GM12878 (cell line): ENCODE measurements around the gene JDP2. TPM values are rescaled to one million over a fixed set of nuclear protein-coding genes. Genes with fewer than 3 reads are reported as not detected.

Experiments used
- ATAC-seq: fragments of 200-7000 bp; cut with Tn5 transposase; 3 replicates; pipeline ENCODE4 v1.9.1; 2020; ENCODE audit warnings: mild to moderate bottlenecking, moderate library complexity
- BruUV-seq: library from RNA; stranded (reverse); fragments of 400-500 nt; replicated peaks from 2 replicates; lab custom pipeline; 2021; lab: Mats Ljungman, UMichigan
- CTCF ChIA-PET: fragments of 300-600 bp; sonication (Branson Sonifier 250); formaldehyde crosslinking; extraction: SDS; loops from one replicate; lab custom pipeline; 2021; ENCODE audit warnings: inconsistent platforms; lab: Yijun Ruan, JAX
- POLR2A ChIA-PET: fragments of 350-600 bp; formaldehyde crosslinking; extraction: SDS; loops from one replicate; lab custom pipeline; 2021; ENCODE audit warnings: inconsistent platforms; lab: Charles Lee
- RAD21 ChIA-PET: fragments of 300-600 bp; sonication (Branson Sonifier 250); formaldehyde crosslinking; loops from one replicate; lab custom pipeline; 2023; ENCODE audit warnings: antibody characterized with exemption; ENCODE audit not compliant: unreplicated experiment; lab: Charles Lee
- SMC1A ChIA-PET: fragments of 300-600 bp; sonication (Branson Sonifier 250); formaldehyde crosslinking; loops from one replicate; lab custom pipeline; 2023; ENCODE audit not compliant: unreplicated experiment, uncharacterized antibody; lab: Charles Lee
- DNase-seq: peaks from one replicate; pipeline ENCODE4 v3.0.0-alpha.2; 2011; ENCODE audit warnings: low read depth, low spot score
- FAIRE-seq: peaks from 3 replicates; lab custom pipeline; 2011; peaks lifted over from hg19 to GRCh38; lab: Jason Lieb, UNC
- H2AFZ ChIP-seq: 2 replicates; pipeline ENCODE4 v1.6.0; 2011; ENCODE audit warnings: low read depth, low read length, control low read depth; ENCODE audit not compliant: control insufficient read depth
- H3K27ac ChIP-seq: 2 replicates; pipeline ENCODE4 v1.5.1; 2011; ENCODE audit warnings: control low read depth; ENCODE audit not compliant: control insufficient read depth, insufficient read depth
- H3K27me3 ChIP-seq, 2 experiments: replicated peaks in 1 of 2; 2 replicates each; pipeline versions ENCODE4 v1.6.0 to v1.6.1; 2011; ENCODE audit warnings: low read length in 1 of 2; ENCODE audit not compliant: control insufficient read depth in 2 of 2, insufficient read depth in 2 of 2
- H3K36me3 ChIP-seq, 2 experiments: 2 replicates each; pipeline ENCODE4 v1.5.1; 2011; ENCODE audit warnings: low read length in 1 of 2; ENCODE audit not compliant: control insufficient read depth in 2 of 2, insufficient read depth in 2 of 2
- H3K4me1 ChIP-seq: 2 replicates; pipeline ENCODE4 v1.6.1; 2011; ENCODE audit warnings: mild to moderate bottlenecking, low read length, moderate library complexity, mixed read lengths; ENCODE audit not compliant: control insufficient read depth, insufficient read depth
- H3K4me2 ChIP-seq: 2 replicates; pipeline ENCODE4 v1.6.0; 2011; ENCODE audit warnings: control low read depth; ENCODE audit not compliant: control insufficient read depth, insufficient read depth
- H3K4me3 ChIP-seq: fragments of 200-600 bp; sonication (generic); 2 replicates; pipeline ENCODE4 v1.5.1; 2016
- H3K79me2 ChIP-seq: 2 replicates; pipeline ENCODE4 v1.6.0; 2011; ENCODE audit warnings: low read length; ENCODE audit not compliant: control insufficient read depth, insufficient read depth
- H3K9ac ChIP-seq: 2 replicates; pipeline ENCODE4 v1.8.0; 2011; ENCODE audit warnings: low read length, control low read depth, mixed read lengths; ENCODE audit not compliant: control insufficient read depth, insufficient read depth
- H3K9me3 ChIP-seq: replicated peaks from 3 replicates; pipeline ENCODE4 v1.5.1; 2011; ENCODE audit warnings: mild to moderate bottlenecking, low read length; ENCODE audit not compliant: control insufficient read depth, insufficient read depth
- H4K20me1 ChIP-seq: 2 replicates; pipeline ENCODE4 v1.6.0; 2011; ENCODE audit not compliant: control insufficient read depth, insufficient read depth
- BMI1 ChIP-seq: fragments of 450-650 bp; IDR thresholded peaks from 2 replicates; pipeline ENCODE4 v1.6.1; 2016; ENCODE audit warnings: mild to moderate bottlenecking, moderate library complexity, borderline replicate concordance
- CREB1 ChIP-seq: IDR thresholded peaks from 2 replicates; pipeline ENCODE4 v1.6.1; 2012; ENCODE audit warnings: low read depth, mild to moderate bottlenecking, inconsistent platforms
- FOS ChIP-seq: IDR thresholded peaks from 3 replicates; pipeline ENCODE4 v1.6.1; 2011; ENCODE audit warnings: borderline replicate concordance; ENCODE audit not compliant: insufficient read length; ENCODE audit errors: extremely low read depth
- NFYA ChIP-seq: IDR thresholded peaks from 2 replicates; pipeline ENCODE4 v1.6.1; 2011; ENCODE audit warnings: low read depth, mild to moderate bottlenecking, low read length, improper control_type of control experiment, borderline replicate concordance
- NR2C2 ChIP-seq: IDR thresholded peaks from 2 replicates; pipeline ENCODE4 v1.6.1; 2011; ENCODE audit warnings: borderline replicate concordance, low read depth; ENCODE audit not compliant: control insufficient read depth, insufficient read length
- NRF1 ChIP-seq: conservative IDR thresholded peaks from 2 replicates; pipeline ENCODE4 v1.6.1; 2011; ENCODE audit warnings: mild to moderate bottlenecking, low read depth, low read length, improper control_type of control experiment
- RBBP5 ChIP-seq: fragments of 200-600 bp; sonication (generic); conservative IDR thresholded peaks from 2 replicates; pipeline ENCODE4 v1.6.1; 2016
- RUNX3 ChIP-seq: IDR thresholded peaks from 2 replicates; pipeline ENCODE4 v1.6.1; 2012; ENCODE audit warnings: low read length, inconsistent platforms
- SREBF2 ChIP-seq: IDR thresholded peaks from 2 replicates; pipeline ENCODE4 v1.6.1; 2012; ENCODE audit warnings: mild to moderate bottlenecking, low read length
- USF1 ChIP-seq: IDR thresholded peaks from 2 replicates; pipeline ENCODE4 v1.6.1; 2011; ENCODE audit warnings: borderline replicate concordance, low read depth, mild to moderate bottlenecking, moderate library complexity, mixed read lengths, low read length; ENCODE audit not compliant: insufficient read depth; ENCODE audit errors: extremely low read length
- YBX1 ChIP-seq: fragments of 450-650 bp; IDR thresholded peaks from 2 replicates; pipeline ENCODE4 v1.6.1; 2016; ENCODE audit warnings: antibody characterized with exemption
- YY1 ChIP-seq: IDR thresholded peaks from 2 replicates; pipeline ENCODE4 v1.6.1; 2011; ENCODE audit warnings: low read depth, mild to moderate bottlenecking, low read length
- ZNF274 ChIP-seq: IDR thresholded peaks from one replicate; pipeline ENCODE4 v1.8.0; 2011; ENCODE audit not compliant: insufficient read length, insufficient read depth
- ZSCAN29 ChIP-seq: fragments of 450-650 bp; IDR thresholded peaks from 2 replicates; pipeline ENCODE4 v1.6.1; 2017; ENCODE audit warnings: mild to moderate bottlenecking, moderate library complexity
- WGBS: methylation state at CpG from one replicate; pipeline ENCODE4 v1.1.6; 2016; ENCODE audit warnings: low lambda C conversion rate; ENCODE audit not compliant: insufficient replicate concordance, insufficient coverage; ENCODE audit errors: missing lambda C conversion rate; 5-methylcytosine and 5-hydroxymethylcytosine counted together
- in situ Hi-C: fragments of 300-500 bp; cut with MboI; formaldehyde crosslinking; loops from 9 replicates; pipeline ENCODE4 v1.14.3; 2018; ENCODE audit warnings: mixed read lengths
- intact Hi-C: fragments of 100-400 bp; cut with micrococcal nuclease; formaldehyde crosslinking; loops from one replicate; pipeline ENCODE4 v1.14.2; 2022; ENCODE audit not compliant: unreplicated experiment
- polyA plus RNA-seq, 11 experiments: library from polyadenylated mRNA; depleted of rRNA in 4 of 11; unstranded in 6 of 11; stranded (reverse) in 5 of 11; fragments of >200 nt; fragmentation: Nextera tagmentation in 4 of 11; fragmentation: Illumina TruSeq in 1 of 11; extraction: Ambion mirVana in 4 of 11; extraction: Trizol in 1 of 11; gene quantifications; 1 replicate in 1 of 11; 2 replicates in 10 of 11; pipeline versions ENCODE4 v1.2.1 to v1.2.3, GENCODE V29; 2011 to 2016; ENCODE audit warnings: inconsistent platforms in 2 of 11, missing spikeins in 2 of 11, low read depth in 1 of 11
- total RNA-seq, 4 experiments: library from RNA; depleted of rRNA in 3 of 4; stranded (reverse); fragments of >200 nt in 3 of 4; fragmentation: Illumina TruSeq in 1 of 4; extraction: Trizol in 1 of 4; gene quantifications; 2 replicates each; pipeline versions ENCODE4 v1.2.1 to v1.2.3, GENCODE V29; 2013 to 2021
- TF ChIP-seq, protein P1 (sequence below): fragments of 450-650 bp; IDR thresholded peaks from 2 replicates; pipeline ENCODE4 v1.6.1; 2014; ENCODE audit warnings: mild to moderate bottlenecking
- TF ChIP-seq, protein P2 (sequence below): fragments of 450-650 bp; IDR thresholded peaks from 2 replicates; pipeline ENCODE4 v1.6.1; 2016; ENCODE audit warnings: mild to moderate bottlenecking, moderate library complexity, borderline replicate concordance
- TF ChIP-seq, protein P3 (sequence below): IDR thresholded peaks from 2 replicates; pipeline ENCODE4 v1.6.1; 2011; ENCODE audit warnings: low read depth, low read length, improper control_type of control experiment, borderline replicate concordance

Gene JDP2
- total and polyA plus RNA-seq, 10 of the 15 experiments (the other 5 are each of a cell fraction or from before 2014, with no cell fraction given), result 0.71 to 21.3 (median 11.2) TPM

DNA sequence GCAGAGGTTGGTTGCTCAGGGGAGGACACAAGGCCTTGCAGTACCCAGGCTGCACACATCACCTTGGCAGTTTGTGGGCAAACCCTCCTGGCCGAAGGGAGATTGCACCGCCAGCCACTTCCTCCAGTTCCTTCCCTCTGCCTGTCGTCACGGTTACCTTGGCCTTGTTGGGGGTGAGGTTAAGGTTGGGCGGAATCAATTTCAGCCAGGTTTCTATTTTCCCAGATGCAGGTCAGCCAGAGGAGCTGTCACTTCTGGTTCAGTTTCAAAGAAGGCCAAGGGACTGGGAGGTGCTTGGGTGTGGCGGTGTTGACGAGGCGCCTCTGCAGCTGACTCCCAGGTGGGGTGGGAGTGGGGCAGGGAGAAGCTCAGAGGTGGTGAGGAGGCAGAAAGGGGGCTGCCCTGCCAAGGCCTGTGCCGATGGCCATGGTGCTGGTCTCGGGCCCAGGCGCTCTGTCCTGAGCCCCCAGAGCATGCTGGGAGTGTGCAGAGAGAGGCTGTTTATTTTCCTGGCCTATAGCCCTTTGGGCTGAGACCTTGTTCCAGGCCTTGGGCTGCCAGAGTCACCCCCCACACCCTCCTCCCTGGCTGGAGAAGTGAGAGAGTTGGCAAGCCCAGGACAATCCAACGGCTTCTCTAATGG, 31.4 kb downstream of the JDP2 start (continued):
- TF ChIP-seq NR2C2 (no peak), CREB1 (no peak), RBBP5 (no peak)

GRCh38 chr14:75459791-75460190, 32.0 kb downstream of the JDP2 start:
- no peak overlapping the region for H3K9ac ChIP-seq
- no peak overlapping the region for H3K4me3 ChIP-seq
- RAD21 ChIA-PET, result no interaction called here
- peaks cover 10% of the 10 kb centered on the region for H3K4me1 ChIP-seq
- H3K27me3 ChIP-seq, result no peaks in the 10 kb centered on the region
- BruUV-seq, result no TSS peak
- no peak for ATAC-seq
- 100% methylated on average over 1 of the region's 1 CpG for WGBS
- CTCF ChIA-PET, result interaction anchor here (8.0 kb wide), 1 partner anchor 154 kb away, joined by 240 read pairs; no protein-coding TSS in a partner anchor
- no peak overlapping the region for H3K4me2 ChIP-seq
- no peak for DNase-seq
- H3K36me3 ChIP-seq, result peaks cover 2 to 27% of the 10 kb centered on the region in 2 experiments; a peak in 3 of 4 replicates
- no peak overlapping the region for H3K27ac ChIP-seq
- H2AFZ ChIP-seq, result no peak overlapping the region
- peaks cover 3% of the 10 kb centered on the region for H3K79me2 ChIP-seq
- SMC1A ChIA-PET, result interaction anchor here (1.2 kb wide), 1 partner anchor 16 kb away, joined by 3 read pairs; no protein-coding TSS in a partner anchor
- POLR2A ChIA-PET, result no interaction called here
- FAIRE-seq, result no peak
- intact Hi-C loops (loop anchor here (10.0 kb wide), 1 partner anchor 325 kb away; no protein-coding TSS in a partner anchor), in situ Hi-C loops (loop anchor here (10.0 kb wide), 1 partner anchor 155 kb away; no protein-coding TSS in a partner anchor)
- H3K9me3 ChIP-seq, result no peaks in the 10 kb centered on the region
- no peaks in the 10 kb centered on the region for H4K20me1 ChIP-seq
- no peak for TF ChIP-seq YBX1
- no peak for TF ChIP-seq ZSCAN29
- TF ChIP-seq NFYA, result no peak
- TF ChIP-seq NRF1, result no peak
- TF ChIP-seq, protein P1, sequence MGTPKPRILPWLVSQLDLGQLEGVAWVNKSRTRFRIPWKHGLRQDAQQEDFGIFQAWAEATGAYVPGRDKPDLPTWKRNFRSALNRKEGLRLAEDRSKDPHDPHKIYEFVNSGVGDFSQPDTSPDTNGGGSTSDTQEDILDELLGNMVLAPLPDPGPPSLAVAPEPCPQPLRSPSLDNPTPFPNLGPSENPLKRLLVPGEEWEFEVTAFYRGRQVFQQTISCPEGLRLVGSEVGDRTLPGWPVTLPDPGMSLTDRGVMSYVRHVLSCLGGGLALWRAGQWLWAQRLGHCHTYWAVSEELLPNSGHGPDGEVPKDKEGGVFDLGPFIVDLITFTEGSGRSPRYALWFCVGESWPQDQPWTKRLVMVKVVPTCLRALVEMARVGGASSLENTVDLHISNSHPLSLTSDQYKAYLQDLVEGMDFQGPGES, result no peak
- TF ChIP-seq, protein P2, sequence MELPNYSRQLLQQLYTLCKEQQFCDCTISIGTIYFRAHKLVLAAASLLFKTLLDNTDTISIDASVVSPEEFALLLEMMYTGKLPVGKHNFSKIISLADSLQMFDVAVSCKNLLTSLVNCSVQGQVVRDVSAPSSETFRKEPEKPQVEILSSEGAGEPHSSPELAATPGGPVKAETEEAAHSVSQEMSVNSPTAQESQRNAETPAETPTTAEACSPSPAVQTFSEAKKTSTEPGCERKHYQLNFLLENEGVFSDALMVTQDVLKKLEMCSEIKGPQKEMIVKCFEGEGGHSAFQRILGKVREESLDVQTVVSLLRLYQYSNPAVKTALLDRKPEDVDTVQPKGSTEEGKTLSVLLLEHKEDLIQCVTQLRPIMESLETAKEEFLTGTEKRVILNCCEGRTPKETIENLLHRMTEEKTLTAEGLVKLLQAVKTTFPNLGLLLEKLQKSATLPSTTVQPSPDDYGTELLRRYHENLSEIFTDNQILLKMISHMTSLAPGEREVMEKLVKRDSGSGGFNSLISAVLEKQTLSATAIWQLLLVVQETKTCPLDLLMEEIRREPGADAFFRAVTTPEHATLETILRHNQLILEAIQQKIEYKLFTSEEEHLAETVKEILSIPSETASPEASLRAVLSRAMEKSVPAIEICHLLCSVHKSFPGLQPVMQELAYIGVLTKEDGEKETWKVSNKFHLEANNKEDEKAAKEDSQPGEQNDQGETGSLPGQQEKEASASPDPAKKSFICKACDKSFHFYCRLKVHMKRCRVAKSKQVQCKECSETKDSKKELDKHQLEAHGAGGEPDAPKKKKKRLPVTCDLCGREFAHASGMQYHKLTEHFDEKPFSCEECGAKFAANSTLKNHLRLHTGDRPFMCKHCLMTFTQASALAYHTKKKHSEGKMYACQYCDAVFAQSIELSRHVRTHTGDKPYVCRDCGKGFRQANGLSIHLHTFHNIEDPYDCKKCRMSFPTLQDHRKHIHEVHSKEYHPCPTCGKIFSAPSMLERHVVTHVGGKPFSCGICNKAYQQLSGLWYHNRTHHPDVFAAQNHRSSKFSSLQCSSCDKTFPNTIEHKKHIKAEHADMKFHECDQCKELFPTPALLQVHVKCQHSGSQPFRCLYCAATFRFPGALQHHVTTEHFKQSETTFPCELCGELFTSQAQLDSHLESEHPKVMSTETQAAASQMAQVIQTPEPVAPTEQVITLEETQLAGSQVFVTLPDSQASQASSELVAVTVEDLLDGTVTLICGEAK, result no peak
- no peak for TF ChIP-seq YY1
- TF ChIP-seq, protein P3, sequence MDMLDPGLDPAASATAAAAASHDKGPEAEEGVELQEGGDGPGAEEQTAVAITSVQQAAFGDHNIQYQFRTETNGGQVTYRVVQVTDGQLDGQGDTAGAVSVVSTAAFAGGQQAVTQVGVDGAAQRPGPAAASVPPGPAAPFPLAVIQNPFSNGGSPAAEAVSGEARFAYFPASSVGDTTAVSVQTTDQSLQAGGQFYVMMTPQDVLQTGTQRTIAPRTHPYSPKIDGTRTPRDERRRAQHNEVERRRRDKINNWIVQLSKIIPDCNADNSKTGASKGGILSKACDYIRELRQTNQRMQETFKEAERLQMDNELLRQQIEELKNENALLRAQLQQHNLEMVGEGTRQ, result no peak
- TF ChIP-seq SREBF2, result no peak
- no peak for TF ChIP-seq RUNX3
- TF ChIP-seq USF1, result no peak
- TF ChIP-seq BMI1, result no peak
- TF ChIP-seq ZNF274, result no peak
- no peak for TF ChIP-seq FOS
